Measurements from ENCODE around the gene SPATA3. TPM values are rescaled to one million over a fixed set of nuclear protein-coding genes. Genes with fewer than 3 reads are reported as not detected.
A peak's percentile ranks its signal among the peaks of the same experiment; 100 is the strongest.

SPATA3 gene
- total and polyA plus RNA-seq, 2 of the 13 experiments (the other 11 are each of a cell fraction or from before 2014, with no cell fraction given) = not detected

GRCh38 chr2:230987137-230988020 is 8.5 kb upstream of the SPATA3 start (continued):
- no peak for TF ChIP-seq ZHX2 (IDR thresholded peaks at IDR 0.05; ENCODE audit: low read depth)
- no peak for TF ChIP-seq ZHX2 (CRISPR knock-in tag; IDR thresholded peaks at IDR 0.05; ENCODE audit: borderline replicate concordance)
- TF ChIP-seq MYC (CRISPR knock-in tag; IDR thresholded peaks at IDR 0.05; ENCODE audit: borderline replicate concordance) = peak; percentile 83; the same call in 1 of the 2 replicates
- no peak for TF ChIP-seq ZNF562 (CRISPR knock-in tag; IDR thresholded peaks at IDR 0.05; ENCODE audit: borderline replicate concordance)
- TF ChIP-seq TOPORS (CRISPR knock-in tag; IDR thresholded peaks at IDR 0.05) = no peak
- TF ChIP-seq TAF15 (IDR thresholded peaks at IDR 0.05; ENCODE audit: low read depth, low read length, poor library complexity, severe bottlenecking) = no peak
- no peak for TF ChIP-seq ZNF24 (IDR thresholded peaks at IDR 0.05)
- no peak for TF ChIP-seq MAFF (IDR thresholded peaks at IDR 0.05; ENCODE audit: low read depth, low read length)
- TF ChIP-seq ARID2 (CRISPR knock-in tag; IDR thresholded peaks at IDR 0.05; ENCODE audit: borderline replicate concordance) = no peak
- TF ChIP-seq ATF4 (CRISPR knock-in tag; IDR thresholded peaks at IDR 0.05) = no peak
- TF ChIP-seq, protein P1, sequence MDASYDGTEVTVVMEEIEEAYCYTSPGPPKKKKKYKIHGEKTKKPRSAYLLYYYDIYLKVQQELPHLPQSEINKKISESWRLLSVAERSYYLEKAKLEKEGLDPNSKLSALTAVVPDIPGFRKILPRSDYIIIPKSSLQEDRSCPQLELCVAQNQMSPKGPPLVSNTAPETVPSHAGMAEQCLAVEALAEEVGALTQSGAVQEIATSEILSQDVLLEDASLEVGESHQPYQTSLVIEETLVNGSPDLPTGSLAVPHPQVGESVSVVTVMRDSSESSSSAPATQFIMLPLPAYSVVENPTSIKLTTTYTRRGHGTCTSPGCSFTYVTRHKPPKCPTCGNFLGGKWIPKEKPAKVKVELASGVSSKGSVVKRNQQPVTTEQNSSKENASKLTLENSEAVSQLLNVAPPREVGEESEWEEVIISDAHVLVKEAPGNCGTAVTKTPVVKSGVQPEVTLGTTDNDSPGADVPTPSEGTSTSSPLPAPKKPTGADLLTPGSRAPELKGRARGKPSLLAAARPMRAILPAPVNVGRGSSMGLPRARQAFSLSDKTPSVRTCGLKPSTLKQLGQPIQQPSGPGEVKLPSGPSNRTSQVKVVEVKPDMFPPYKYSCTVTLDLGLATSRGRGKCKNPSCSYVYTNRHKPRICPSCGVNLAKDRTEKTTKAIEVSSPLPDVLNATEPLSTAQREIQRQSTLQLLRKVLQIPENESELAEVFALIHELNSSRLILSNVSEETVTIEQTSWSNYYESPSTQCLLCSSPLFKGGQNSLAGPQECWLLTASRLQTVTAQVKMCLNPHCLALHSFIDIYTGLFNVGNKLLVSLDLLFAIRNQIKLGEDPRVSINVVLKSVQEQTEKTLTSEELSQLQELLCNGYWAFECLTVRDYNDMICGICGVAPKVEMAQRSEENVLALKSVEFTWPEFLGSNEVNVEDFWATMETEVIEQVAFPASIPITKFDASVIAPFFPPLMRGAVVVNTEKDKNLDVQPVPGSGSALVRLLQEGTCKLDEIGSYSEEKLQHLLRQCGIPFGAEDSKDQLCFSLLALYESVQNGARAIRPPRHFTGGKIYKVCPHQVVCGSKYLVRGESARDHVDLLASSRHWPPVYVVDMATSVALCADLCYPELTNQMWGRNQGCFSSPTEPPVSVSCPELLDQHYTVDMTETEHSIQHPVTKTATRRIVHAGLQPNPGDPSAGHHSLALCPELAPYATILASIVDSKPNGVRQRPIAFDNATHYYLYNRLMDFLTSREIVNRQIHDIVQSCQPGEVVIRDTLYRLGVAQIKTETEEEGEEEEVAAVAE (CRISPR knock-in tag; IDR thresholded peaks at IDR 0.05; ENCODE audit: borderline replicate concordance) = no peak
- no peak for TF ChIP-seq ZNF296 (CRISPR knock-in tag; conservative IDR thresholded peaks at IDR 0.05)
- TF ChIP-seq SALL2 (CRISPR knock-in tag; IDR thresholded peaks at IDR 0.05) = no peak
- TF ChIP-seq TMF1 (CRISPR knock-in tag; IDR thresholded peaks at IDR 0.05; ENCODE audit: low read depth) = 0 out of 2 replicates have a peak, but pooled peaks have one; percentile 19
- no peak; the same call in 1 of the 2 replicates for TF ChIP-seq E2F2 (CRISPR knock-in tag; IDR thresholded peaks at IDR 0.05; ENCODE audit: borderline replicate concordance)
- TF ChIP-seq ZNF34 (CRISPR knock-in tag; IDR thresholded peaks at IDR 0.05; ENCODE audit: borderline replicate concordance) = no peak
